Stomach (tissue), 9 donors: ENCODE results near the gene TMEM52. TPM values are rescaled to one million over a fixed set of nuclear protein-coding genes. Genes with fewer than 3 reads are reported as not detected.

Experiments
- DNase-seq, 2 donors: peaks; one replicate each; pipeline versions ENCODE4 v3.0.0 to v3.0.0-alpha.2; 2013 to 2019
- H3K27ac ChIP-seq, 5 donors: fragments of 200-600 bp in 4 of 5; sonication (generic) in 4 of 5; one replicate each; pipeline ENCODE4 v1.5.1; 2013 to 2019; ENCODE audit warnings: mild to moderate bottlenecking in 1 of 5, moderate library complexity in 1 of 5
- H3K27me3 ChIP-seq, 3 donors: fragments of 200-600 bp; sonication (generic); one replicate each; pipeline ENCODE4 v1.5.1; 2017 to 2019; ENCODE audit warnings: mixed run types in 1 of 3
- H3K36me3 ChIP-seq, 4 donors: fragments of 200-600 bp; sonication (generic); 1 replicate in 3 of 4; 2 replicates in 1 of 4; pipeline ENCODE4 v1.5.1; 2016 to 2019
- H3K4me1 ChIP-seq, 4 donors: fragments of 200-600 bp; sonication (generic); one replicate each; pipeline ENCODE4 v1.5.1; 2016 to 2019
- H3K4me3 ChIP-seq, 4 donors: fragments of 200-600 bp; sonication (generic) in 3 of 4; one replicate each; pipeline ENCODE4 v1.5.1; 2016 to 2019; ENCODE audit warnings: mild to moderate bottlenecking in 1 of 4
- H3K9me3 ChIP-seq, 4 donors: fragments of 200-600 bp; sonication (generic); one replicate each; pipeline ENCODE4 v1.5.1; 2016 to 2019
- EP300 ChIP-seq: sonication (generic); formaldehyde crosslinking; IDR thresholded peaks from one replicate; pipeline ENCODE4 v1.6.1; 2017; ENCODE audit warnings: antibody characterized with exemption
- POLR2A ChIP-seq, 4 donors: fragments of 450-650 bp; IDR thresholded peaks; one replicate each; pipeline ENCODE4 v1.6.1; 2016; ENCODE audit warnings: antibody characterized with exemption in 4 of 4, control low read depth in 2 of 4, mild to moderate bottlenecking in 1 of 4, moderate library complexity in 1 of 4
- POLR2AphosphoS5 ChIP-seq, 3 donors: sonication (generic); formaldehyde crosslinking; IDR thresholded peaks; one replicate each; pipeline ENCODE4 v1.6.1; 2016; ENCODE audit warnings: antibody characterized with exemption in 3 of 3
- WGBS, 5 donors: extraction: QIAGEN DNeasy Blood & Tissue Kit in 3 of 5; methylation state at CpG; one replicate each; pipeline versions ENCODE4 v1.1.5 to v1.1.7; 2013 to 2018; 5-methylcytosine and 5-hydroxymethylcytosine counted together
- intact Hi-C: fragments of 100-400 bp; cut with DNase I; formaldehyde crosslinking; loops from one replicate; pipeline ENCODE4 v1.15.1; 2023; ENCODE audit warnings: low total_unique reads
- polyA plus RNA-seq, 3 donors: library from polyadenylated mRNA; stranded (reverse); fragments of 200-250 nt; gene quantifications; one replicate each; pipeline ENCODE4 v1.2.3, GENCODE V29; 2013
- total RNA-seq, 5 donors: library from RNA; depleted of rRNA; stranded (reverse); fragments of >200 nt; gene quantifications; one replicate each; pipeline versions ENCODE4 v1.1.0 to v1.2.3, GENCODE V29; 2014 to 2016
- TF ChIP-seq, protein P1 (sequence below), 7 experiments: fragments of 450-650 bp in 4 of 7; fragments of 200-600 bp in 3 of 7; sonication (generic) in 3 of 7; IDR thresholded peaks; one replicate each; pipeline ENCODE4 v1.5.1; 2016 to 2019; ENCODE audit warnings: antibody characterized with exemption in 7 of 7, control low read depth in 2 of 7, mild to moderate bottlenecking in 1 of 7
- donor health status: healthy with polysubstance abuse.
- donor health status: Bipolar disorder and iron deficiency.
- donor health status: healthy.

Gene TMEM52
- total and polyA plus RNA-seq, 8 donors, result 5.0 to 10.4 (median 8.0) TPM; not detected in 4

DNA sequence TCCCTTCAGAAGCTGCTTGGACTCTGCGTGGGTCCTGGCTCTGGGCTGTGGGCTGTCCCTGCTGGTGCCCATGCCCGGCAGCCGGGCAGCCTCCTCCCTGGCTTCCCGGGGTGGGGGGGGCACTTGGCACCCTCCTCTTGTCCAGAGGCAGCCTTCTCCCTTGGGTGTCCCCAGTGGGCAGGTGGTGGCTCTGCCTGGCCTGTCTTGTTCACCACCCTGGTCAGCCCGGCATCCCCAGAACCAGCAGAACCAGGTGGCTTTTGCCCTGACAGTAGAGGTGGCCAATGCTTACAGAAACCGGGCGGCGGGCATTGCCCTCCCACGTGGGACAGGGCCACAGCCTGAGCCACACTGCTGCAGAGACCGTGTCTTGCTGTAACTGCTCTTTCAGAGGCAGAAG lies 46.5 kb upstream of the TMEM52 start:
- TF ChIP-seq POLR2A (IDR thresholded peaks at IDR 0.05) (no peak), POLR2AphosphoS5 (IDR thresholded peaks at IDR 0.05) (no peak), EP300 (no peak)
- TF ChIP-seq, protein P1, sequence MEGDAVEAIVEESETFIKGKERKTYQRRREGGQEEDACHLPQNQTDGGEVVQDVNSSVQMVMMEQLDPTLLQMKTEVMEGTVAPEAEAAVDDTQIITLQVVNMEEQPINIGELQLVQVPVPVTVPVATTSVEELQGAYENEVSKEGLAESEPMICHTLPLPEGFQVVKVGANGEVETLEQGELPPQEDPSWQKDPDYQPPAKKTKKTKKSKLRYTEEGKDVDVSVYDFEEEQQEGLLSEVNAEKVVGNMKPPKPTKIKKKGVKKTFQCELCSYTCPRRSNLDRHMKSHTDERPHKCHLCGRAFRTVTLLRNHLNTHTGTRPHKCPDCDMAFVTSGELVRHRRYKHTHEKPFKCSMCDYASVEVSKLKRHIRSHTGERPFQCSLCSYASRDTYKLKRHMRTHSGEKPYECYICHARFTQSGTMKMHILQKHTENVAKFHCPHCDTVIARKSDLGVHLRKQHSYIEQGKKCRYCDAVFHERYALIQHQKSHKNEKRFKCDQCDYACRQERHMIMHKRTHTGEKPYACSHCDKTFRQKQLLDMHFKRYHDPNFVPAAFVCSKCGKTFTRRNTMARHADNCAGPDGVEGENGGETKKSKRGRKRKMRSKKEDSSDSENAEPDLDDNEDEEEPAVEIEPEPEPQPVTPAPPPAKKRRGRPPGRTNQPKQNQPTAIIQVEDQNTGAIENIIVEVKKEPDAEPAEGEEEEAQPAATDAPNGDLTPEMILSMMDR (IDR thresholded peaks at IDR 0.05), result no peak
- peaks cover 0 to 80% (median 19%) of the 10 kb centered on the region in 3 donors for H3K27me3 ChIP-seq
- no peaks in the 10 kb centered on the region for H3K9me3 ChIP-seq
- no peak for DNase-seq
- no peaks in the 10 kb centered on the region for H3K4me1 ChIP-seq
- WGBS, 5 donors, result 44 to 84% (median 80%) methylated on average over 1 to 10 of the region's 10 CpGs
- intact Hi-C loops, result no loop called here
- no peaks in the 10 kb centered on the region for H3K36me3 ChIP-seq
- H3K4me3 ChIP-seq, result no peak overlapping the region
- no peak overlapping the region for H3K27ac ChIP-seq

DNA sequence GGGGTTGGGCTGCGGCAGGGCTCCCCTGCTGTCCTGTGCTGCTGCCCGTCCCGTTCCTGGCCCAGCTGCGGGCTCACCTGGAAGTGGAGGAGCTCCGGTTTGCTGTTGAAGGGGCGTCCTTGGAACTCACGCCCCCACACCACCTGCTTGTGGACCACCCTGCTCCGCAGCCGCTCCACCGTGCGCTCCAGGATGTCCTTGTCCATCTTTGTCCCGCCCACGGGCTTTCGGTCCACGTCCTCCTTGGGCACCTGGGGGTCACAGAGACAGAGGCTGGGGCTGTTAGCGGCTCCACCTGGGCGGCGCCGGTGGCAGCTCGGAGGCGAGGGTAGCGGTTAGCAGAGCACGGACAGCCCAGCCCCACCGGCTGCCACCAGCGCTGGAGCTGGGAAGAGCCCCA lies 45.7 kb upstream of the TMEM52 start:
- WGBS, 5 donors, result 77 to 83% (median 81%) methylated on average over 25 of the region's 25 CpGs
- Histone ChIP-seq H3K27me3 (peaks cover 0 to 87% (median 26%) of the 10 kb centered on the region in 3 donors), H3K4me1 (peaks cover 0 to 7% (median 6%) of the 10 kb centered on the region in 4 donors), H3K27ac (no peak overlapping the region), H3K36me3 (no peaks in the 10 kb centered on the region), H3K4me3 (no peak overlapping the region), H3K9me3 (no peaks in the 10 kb centered on the region)
- intact Hi-C loops, result loop anchor here (5.0 kb wide), 1 partner anchor 77 kb away; no protein-coding TSS in a partner anchor
- DNase-seq, result no peak
- TF ChIP-seq EP300, result no peak
- TF ChIP-seq, protein P1 (IDR thresholded peaks at IDR 0.05), result no peak
- TF ChIP-seq POLR2A (IDR thresholded peaks at IDR 0.05), result no peak
- TF ChIP-seq POLR2AphosphoS5 (IDR thresholded peaks at IDR 0.05), result no peak

DNA sequence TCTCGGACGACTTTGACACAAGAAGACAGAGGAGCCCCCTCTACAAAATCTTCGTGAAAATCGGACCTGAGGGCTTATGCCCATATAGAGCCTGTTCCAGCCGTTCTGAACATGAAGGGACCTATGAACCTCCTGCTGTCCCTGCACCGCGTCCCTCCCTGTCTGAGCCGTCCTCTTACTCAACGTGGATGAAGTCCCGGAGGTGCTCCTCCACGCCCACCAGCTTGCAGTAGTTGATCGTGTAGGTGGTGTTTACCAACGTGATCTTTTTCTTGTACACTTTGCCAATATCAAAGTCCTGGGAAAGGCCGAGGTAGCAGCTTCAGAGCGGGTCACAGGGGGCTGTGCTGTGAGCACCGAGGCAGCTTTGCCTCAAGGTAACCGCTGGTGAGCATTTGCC lies 44.5 kb upstream of the TMEM52 start:
- TF ChIP-seq EP300 (no peak), POLR2AphosphoS5 (IDR thresholded peaks at IDR 0.05) (no peak), POLR2A (IDR thresholded peaks at IDR 0.05) (no peak)
- TF ChIP-seq, protein P1 (IDR thresholded peaks at IDR 0.05), result no peak
- intact Hi-C loops, result loop anchor here (5.0 kb wide), 1 partner anchor 79 kb away; no protein-coding TSS in a partner anchor
- no peak overlapping the region for H3K4me3 ChIP-seq
- H3K27me3 ChIP-seq, result peaks cover 0 to 87% (median 29%) of the 10 kb centered on the region in 3 donors
- H3K36me3 ChIP-seq, result no peaks in the 10 kb centered on the region
- 77 to 84% (median 79%) methylated on average over 17 of the region's 17 CpGs for WGBS, 5 donors
- H3K27ac ChIP-seq, result no peak overlapping the region
- H3K4me1 ChIP-seq, result peaks cover 0 to 11% (median 9%) of the 10 kb centered on the region in 4 donors
- no peak for DNase-seq
- no peaks in the 10 kb centered on the region for H3K9me3 ChIP-seq

DNA sequence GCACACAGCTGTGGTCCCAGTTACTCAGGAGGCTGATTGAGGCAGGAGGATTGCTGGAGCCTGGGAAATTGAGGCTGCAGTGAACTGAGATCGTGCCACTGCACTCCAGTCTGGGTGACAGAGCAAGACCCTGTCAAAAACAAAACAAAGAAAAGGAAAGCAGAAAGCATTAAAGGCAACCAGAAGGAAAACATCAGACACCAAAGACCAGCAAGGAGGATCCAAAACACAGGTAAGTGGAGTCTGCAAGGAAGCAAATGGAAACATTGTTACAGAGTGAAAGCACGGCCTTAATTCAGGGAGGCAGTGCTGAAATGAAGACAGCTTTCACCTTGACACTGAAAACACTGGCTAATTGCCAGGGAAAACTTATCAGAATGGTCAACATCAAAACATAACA lies 43.7 kb upstream of the TMEM52 start:
- H3K27me3 ChIP-seq, result peaks cover 0 to 87% (median 29%) of the 10 kb centered on the region in 3 donors
- no peak for TF ChIP-seq POLR2A (IDR thresholded peaks at IDR 0.05)
- TF ChIP-seq EP300, result no peak
- TF ChIP-seq POLR2AphosphoS5 (IDR thresholded peaks at IDR 0.05), result no peak
- TF ChIP-seq, protein P1 (IDR thresholded peaks at IDR 0.05), result no peak
- no peak for DNase-seq
- H3K36me3 ChIP-seq, result no peaks in the 10 kb centered on the region
- intact Hi-C loops, result loop anchor here (5.0 kb wide), 1 partner anchor 80 kb away; no protein-coding TSS in a partner anchor
- no peak overlapping the region for H3K4me3 ChIP-seq
- H3K27ac ChIP-seq, result no peak overlapping the region
- 58 to 74% (median 67%) methylated on average over 2 of the region's 2 CpGs for WGBS, 5 donors
- peaks cover 0 to 11% (median 9%) of the 10 kb centered on the region in 4 donors for H3K4me1 ChIP-seq
- H3K9me3 ChIP-seq, result no peaks in the 10 kb centered on the region
